Measurements from ENCODE around the gene ZNF133. TPM values are rescaled to one million over a fixed set of nuclear protein-coding genes. Genes with fewer than 3 reads are reported as not detected.

The ZNF133 gene
- total and polyA plus RNA-seq, 2 of the 13 experiments (the other 11 are each of a cell fraction or from before 2014, with no cell fraction given), result 23.5 to 26.7 TPM

GRCh38 chr20:18287915-18288748 is at the start of gene ZNF133 (continued):
- TF ChIP-seq ZNF138 (CRISPR knock-in tag; IDR thresholded peaks at IDR 0.05; ENCODE audit: low read depth), result peak; percentile 47
- peak; percentile 28; the same call in 1 of the 2 replicates for TF ChIP-seq NCOA2 (CRISPR knock-in tag; IDR thresholded peaks at IDR 0.05)
- TF ChIP-seq HNF1A (IDR thresholded peaks at IDR 0.05; ENCODE audit: low read depth), result peak; percentile 56; the same call in 1 of the 2 replicates
- TF ChIP-seq HNF1A (CRISPR knock-in tag; IDR thresholded peaks at IDR 0.05; ENCODE audit: borderline replicate concordance), result peak; percentile 89
- TF ChIP-seq LRRFIP1 (CRISPR knock-in tag; conservative IDR thresholded peaks at IDR 0.05), result no peak
- peak; percentile 32; the same call in 1 of the 2 replicates for TF ChIP-seq HINFP (CRISPR knock-in tag; IDR thresholded peaks at IDR 0.05; ENCODE audit: low read depth)
- TF ChIP-seq HOXA5 (CRISPR knock-in tag; IDR thresholded peaks at IDR 0.05), result peak; percentile 93
- TF ChIP-seq PAX8 (CRISPR knock-in tag; IDR thresholded peaks at IDR 0.05; ENCODE audit: borderline replicate concordance), result peak; percentile 70
- peak; percentile 85; the same call in 1 of the 2 replicates for TF ChIP-seq ZNF136 (CRISPR knock-in tag; IDR thresholded peaks at IDR 0.05; ENCODE audit: low read depth)
- peak; percentile 24; the same call in 1 of the 2 replicates for TF ChIP-seq RBAK (CRISPR knock-in tag; IDR thresholded peaks at IDR 0.05)
- no peak; the same call in 1 of the 2 replicates for TF ChIP-seq ZNF550 (CRISPR knock-in tag; IDR thresholded peaks at IDR 0.05; ENCODE audit: borderline replicate concordance)
- TF ChIP-seq ZBTB25 (CRISPR knock-in tag; IDR thresholded peaks at IDR 0.05), result no peak; the same call in 1 of the 2 replicates
- TF ChIP-seq PRPF4 (IDR thresholded peaks at IDR 0.05; ENCODE audit: low read depth, low read length, poor library complexity, severe bottlenecking), result no peak
- TF ChIP-seq PLSCR1 (CRISPR knock-in tag; IDR thresholded peaks at IDR 0.05; ENCODE audit: borderline replicate concordance), result 0 out of 2 replicates have a peak, but pooled peaks have one; percentile 90
- peak; percentile 90 for TF ChIP-seq ZMYM4 (CRISPR knock-in tag; IDR thresholded peaks at IDR 0.05)
- TF ChIP-seq ZNF547 (CRISPR knock-in tag; IDR thresholded peaks at IDR 0.05), result peak; percentile 34
- peak; percentile 46; the same call in 1 of the 2 replicates for TF ChIP-seq ONECUT2 (CRISPR knock-in tag; IDR thresholded peaks at IDR 0.05)
- TF ChIP-seq ETV5 (CRISPR knock-in tag; IDR thresholded peaks at IDR 0.05; ENCODE audit: borderline replicate concordance), result peak; percentile 85
